ENCODE measurements around the gene RAP1GAP2.

Gene RAP1GAP2

DNA sequence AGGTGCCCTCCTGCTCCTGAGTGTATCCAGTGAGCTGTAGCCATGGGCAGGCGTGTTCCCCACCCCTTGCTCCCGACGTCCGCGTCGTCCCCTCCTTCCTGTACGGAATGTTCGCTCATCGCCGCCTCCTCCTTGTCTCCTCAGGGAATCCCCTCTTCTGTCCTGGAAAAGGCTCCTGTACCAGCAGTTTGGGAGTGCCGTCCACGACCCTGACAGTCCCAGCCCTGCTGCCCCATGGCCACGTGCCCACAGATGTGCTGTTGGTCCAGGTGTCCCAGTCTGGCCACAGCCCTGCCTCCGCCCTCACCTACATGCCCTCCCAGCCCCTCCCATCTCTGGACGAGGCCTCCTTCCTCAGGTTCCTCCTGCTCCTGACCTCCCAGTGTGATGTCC is 237.0 kb downstream of the RAP1GAP2 start (continued):
- no peak for TF ChIP-seq MYNN (tag by site-specific recombination; IDR thresholded peaks at IDR 0.05; ENCODE audit: borderline replicate concordance)

DNA sequence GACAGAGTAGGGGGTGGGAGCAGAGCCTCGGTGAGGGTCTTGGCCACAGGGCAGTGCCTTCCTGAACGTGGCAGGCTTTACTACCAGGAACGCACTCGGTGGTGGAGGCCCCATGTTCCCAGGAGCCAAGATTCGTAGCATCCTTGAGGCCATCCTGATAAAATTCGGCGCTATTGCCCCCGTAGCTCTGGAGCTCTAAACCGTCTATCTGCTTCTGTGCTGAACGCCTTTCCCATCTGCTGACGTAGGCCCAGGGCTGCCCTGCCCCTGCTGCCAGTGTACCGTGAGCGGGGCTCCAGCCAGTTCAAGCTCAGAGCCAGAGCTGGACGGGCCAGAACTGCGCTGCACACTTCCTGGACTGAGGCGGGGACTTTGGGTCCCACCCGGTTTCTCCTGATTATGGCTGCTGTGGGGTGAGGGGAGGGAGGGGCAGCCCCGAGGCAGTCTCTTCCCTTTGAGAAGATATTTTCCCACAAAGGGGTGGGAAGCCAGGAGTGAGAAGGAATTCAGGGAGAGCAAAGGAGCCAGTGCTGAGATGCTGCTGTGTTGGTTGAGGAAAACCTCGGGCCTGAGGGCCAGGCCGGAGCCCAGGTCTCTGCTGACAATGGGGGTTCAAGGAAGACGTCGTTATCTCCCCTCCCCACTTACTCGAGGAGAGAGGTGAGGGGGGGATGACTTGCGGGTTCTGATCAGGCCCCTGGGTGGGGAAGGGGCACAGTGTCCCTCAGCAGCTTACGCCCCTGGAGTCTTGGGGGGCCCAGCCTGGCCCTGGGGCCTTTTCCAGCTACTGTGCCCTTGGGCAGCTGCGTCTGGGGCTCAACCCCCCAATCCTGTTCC is 237.7 kb downstream of the RAP1GAP2 start:
- H3K4me1 ChIP-seq (ENCODE audit: control insufficient read depth, insufficient read depth, low read length), result no peaks in the 10 kb centered on the region
- ChIA-PET POLR2A (no interaction called here), CTCF (no interaction called here)
- TF ChIP-seq ZNF426 (tag by site-specific recombination; IDR thresholded peaks at IDR 0.05) (no peak), ZNF514 (tag by site-specific recombination; IDR thresholded peaks at IDR 0.05) (no peak), HOXC10 (CRISPR knock-in tag; IDR thresholded peaks at IDR 0.05) (no peak), HOXA7 (CRISPR knock-in tag; IDR thresholded peaks at IDR 0.05; ENCODE audit: borderline replicate concordance) (no peak), ZNF133 (tag by site-specific recombination; IDR thresholded peaks at IDR 0.05) (no peak), ZBTB17 (tag by site-specific recombination; IDR thresholded peaks at IDR 0.05) (no peak)
- no peaks in the 10 kb centered on the region for H3K9me3 ChIP-seq (ENCODE audit: control insufficient read depth, insufficient read depth, low read depth, low read length)
- H3K4me3 ChIP-seq (ENCODE audit: low read depth, low read length), result no peak overlapping the region
- H3K36me3 ChIP-seq (ENCODE audit: control insufficient read depth in 2 of 2, insufficient read depth in 1 of 2, low read length in 2 of 2), result peaks cover 0 to 17% of the 10 kb centered on the region in 2 experiments; a peak in 1 of 3 replicates
- H3K27ac ChIP-seq (ENCODE audit: extremely low read depth, low read depth, low read length), result no peak overlapping the region

DNA sequence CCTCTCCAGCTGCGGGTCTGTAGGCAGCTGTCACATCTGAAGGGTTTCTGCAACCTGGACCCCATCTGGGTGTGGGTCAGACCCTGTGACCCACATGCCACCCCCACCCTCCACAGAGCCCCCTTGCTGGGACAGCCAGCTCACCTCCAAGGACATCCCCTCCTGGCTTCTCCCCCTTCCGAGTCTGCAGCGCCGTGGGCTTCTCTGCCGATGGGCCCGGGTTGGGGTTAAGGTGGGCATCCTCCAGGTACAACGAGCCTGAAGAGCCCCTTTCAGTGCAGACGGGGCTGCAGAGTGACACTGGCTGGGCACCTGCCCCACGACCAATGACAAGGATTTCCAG is 238.3 kb downstream of the RAP1GAP2 start:
- Histone ChIP-seq H3K27ac (ENCODE audit: extremely low read depth, low read depth, low read length) (no peak overlapping the region), H3K4me3 (ENCODE audit: low read depth, low read length) (no peak overlapping the region), H3K9me3 (ENCODE audit: control insufficient read depth, insufficient read depth, low read depth, low read length) (no peaks in the 10 kb centered on the region), H3K36me3 (ENCODE audit: control insufficient read depth in 2 of 2, insufficient read depth in 1 of 2, low read length in 2 of 2) (peaks cover 0 to 11% of the 10 kb centered on the region in 2 experiments; a peak in 1 of 3 replicates), H3K4me1 (ENCODE audit: control insufficient read depth, insufficient read depth, low read length) (no peaks in the 10 kb centered on the region)
- ChIA-PET CTCF (interaction anchor here (1.3 kb wide), 1 partner anchor 9 kb away, joined by 12 read pairs; no protein-coding TSS in a partner anchor), POLR2A (no interaction called here)
- TF ChIP-seq, protein P1, sequence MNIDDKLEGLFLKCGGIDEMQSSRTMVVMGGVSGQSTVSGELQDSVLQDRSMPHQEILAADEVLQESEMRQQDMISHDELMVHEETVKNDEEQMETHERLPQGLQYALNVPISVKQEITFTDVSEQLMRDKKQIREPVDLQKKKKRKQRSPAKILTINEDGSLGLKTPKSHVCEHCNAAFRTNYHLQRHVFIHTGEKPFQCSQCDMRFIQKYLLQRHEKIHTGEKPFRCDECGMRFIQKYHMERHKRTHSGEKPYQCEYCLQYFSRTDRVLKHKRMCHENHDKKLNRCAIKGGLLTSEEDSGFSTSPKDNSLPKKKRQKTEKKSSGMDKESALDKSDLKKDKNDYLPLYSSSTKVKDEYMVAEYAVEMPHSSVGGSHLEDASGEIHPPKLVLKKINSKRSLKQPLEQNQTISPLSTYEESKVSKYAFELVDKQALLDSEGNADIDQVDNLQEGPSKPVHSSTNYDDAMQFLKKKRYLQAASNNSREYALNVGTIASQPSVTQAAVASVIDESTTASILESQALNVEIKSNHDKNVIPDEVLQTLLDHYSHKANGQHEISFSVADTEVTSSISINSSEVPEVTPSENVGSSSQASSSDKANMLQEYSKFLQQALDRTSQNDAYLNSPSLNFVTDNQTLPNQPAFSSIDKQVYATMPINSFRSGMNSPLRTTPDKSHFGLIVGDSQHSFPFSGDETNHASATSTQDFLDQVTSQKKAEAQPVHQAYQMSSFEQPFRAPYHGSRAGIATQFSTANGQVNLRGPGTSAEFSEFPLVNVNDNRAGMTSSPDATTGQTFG (tag by site-specific recombination; IDR thresholded peaks at IDR 0.05; ENCODE audit: borderline replicate concordance), result no peak
- TF ChIP-seq HOXC10 (CRISPR knock-in tag; IDR thresholded peaks at IDR 0.05), result no peak
- no peak for TF ChIP-seq TRIM28 (IDR thresholded peaks at IDR 0.05; ENCODE audit: borderline replicate concordance, low read length)
- TF ChIP-seq ZNF221 (tag by site-specific recombination; IDR thresholded peaks at IDR 0.05; ENCODE audit: borderline replicate concordance), result no peak
- no peak for TF ChIP-seq ZNF214 (tag by site-specific recombination; IDR thresholded peaks at IDR 0.05; ENCODE audit: borderline replicate concordance)
- no peak for TF ChIP-seq ZNF155 (tag by site-specific recombination; IDR thresholded peaks at IDR 0.05)
- TF ChIP-seq ZNF426 (tag by site-specific recombination; IDR thresholded peaks at IDR 0.05), result no peak
- no peak for TF ChIP-seq ZNF354C (tag by site-specific recombination; IDR thresholded peaks at IDR 0.05; ENCODE audit: borderline replicate concordance, low read depth)
- no peak for TF ChIP-seq ZNF121 (tag by site-specific recombination; IDR thresholded peaks at IDR 0.05)
- no peak for TF ChIP-seq MYNN (tag by site-specific recombination; IDR thresholded peaks at IDR 0.05; ENCODE audit: borderline replicate concordance)

DNA sequence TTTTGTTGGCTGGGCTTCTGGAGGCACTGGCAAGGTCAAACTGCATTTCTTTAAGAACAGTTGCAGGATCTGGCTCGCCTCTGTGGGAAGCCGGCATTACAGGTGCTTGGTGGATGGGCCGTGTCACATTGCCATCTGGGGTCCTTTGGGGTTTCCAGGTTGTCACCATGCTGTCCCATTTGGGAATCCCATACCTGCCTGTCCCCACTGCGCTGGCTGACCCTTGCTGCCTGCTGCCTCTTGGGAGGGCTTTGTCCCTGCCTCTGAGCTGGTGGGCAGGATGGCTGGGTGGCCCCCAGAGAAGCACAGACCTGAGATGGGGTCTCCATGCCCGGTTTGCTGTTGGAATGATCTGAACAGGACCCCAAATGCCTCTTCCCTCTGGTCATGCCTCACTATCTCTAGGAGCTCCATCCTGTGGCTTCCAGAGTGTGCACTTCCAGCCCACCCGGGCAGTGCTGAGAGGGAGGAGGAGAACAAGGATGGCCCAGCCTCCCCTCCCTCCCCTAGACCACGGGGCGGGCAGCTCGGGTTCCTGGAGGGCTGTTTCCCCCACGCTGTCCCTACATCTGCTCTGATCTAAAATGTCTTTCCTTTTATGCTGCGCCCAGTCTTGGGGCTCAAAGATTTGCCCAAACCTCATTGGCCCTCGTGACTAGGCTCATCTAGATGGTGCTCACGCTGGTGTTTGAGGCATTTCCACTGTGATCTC is 239.2 kb downstream of the RAP1GAP2 start:
- H3K9me3 ChIP-seq (ENCODE audit: control insufficient read depth, insufficient read depth, low read depth, low read length), result no peaks in the 10 kb centered on the region
- ChIA-PET POLR2A (interaction anchor here (0.5 kb wide), 2 partner anchors 43 to 184 kb away, joined by 3 read pairs; no protein-coding TSS in a partner anchor), CTCF (interaction anchor here (0.6 to 1.3 kb wide), 3 partner anchors 8 to 14 kb away, joined by 3 to 12 read pairs (median 3); no protein-coding TSS in a partner anchor)
- peaks cover 0 to 6% of the 10 kb centered on the region in 2 experiments; a peak in 1 of 3 replicates for H3K36me3 ChIP-seq (ENCODE audit: control insufficient read depth in 2 of 2, insufficient read depth in 1 of 2, low read length in 2 of 2)
- no peak overlapping the region for H3K27ac ChIP-seq (ENCODE audit: extremely low read depth, low read depth, low read length)
- H3K4me1 ChIP-seq (ENCODE audit: control insufficient read depth, insufficient read depth, low read length), result no peaks in the 10 kb centered on the region
- no peak overlapping the region for H3K4me3 ChIP-seq (ENCODE audit: low read depth, low read length)
- TF ChIP-seq GLIS1 (tag by site-specific recombination; IDR thresholded peaks at IDR 0.05) (no peak), ZNF311 (tag by site-specific recombination; IDR thresholded peaks at IDR 0.05; ENCODE audit: borderline replicate concordance) (no peak), OSR2 (tag by site-specific recombination; IDR thresholded peaks at IDR 0.05) (no peak), ZNF544 (tag by site-specific recombination; IDR thresholded peaks at IDR 0.05) (no peak), ZNF121 (tag by site-specific recombination; IDR thresholded peaks at IDR 0.05) (no peak), ZNF146 (tag by site-specific recombination; IDR thresholded peaks at IDR 0.05) (no peak)
- TF ChIP-seq, protein P2, sequence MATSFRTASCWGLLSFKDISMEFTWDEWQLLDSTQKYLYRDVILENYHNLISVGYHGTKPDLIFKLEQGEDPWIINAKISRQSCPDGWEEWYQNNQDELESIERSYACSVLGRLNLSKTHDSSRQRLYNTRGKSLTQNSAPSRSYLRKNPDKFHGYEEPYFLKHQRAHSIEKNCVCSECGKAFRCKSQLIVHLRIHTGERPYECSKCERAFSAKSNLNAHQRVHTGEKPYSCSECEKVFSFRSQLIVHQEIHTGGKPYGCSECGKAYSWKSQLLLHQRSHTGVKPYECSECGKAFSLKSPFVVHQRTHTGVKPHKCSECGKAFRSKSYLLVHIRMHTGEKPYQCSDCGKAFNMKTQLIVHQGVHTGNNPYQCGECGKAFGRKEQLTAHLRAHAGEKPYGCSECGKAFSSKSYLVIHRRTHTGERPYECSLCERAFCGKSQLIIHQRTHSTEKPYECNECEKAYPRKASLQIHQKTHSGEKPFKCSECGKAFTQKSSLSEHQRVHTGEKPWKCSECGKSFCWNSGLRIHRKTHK (tag by site-specific recombination; IDR thresholded peaks at IDR 0.05), result no peak
- TF ChIP-seq, protein P3, sequence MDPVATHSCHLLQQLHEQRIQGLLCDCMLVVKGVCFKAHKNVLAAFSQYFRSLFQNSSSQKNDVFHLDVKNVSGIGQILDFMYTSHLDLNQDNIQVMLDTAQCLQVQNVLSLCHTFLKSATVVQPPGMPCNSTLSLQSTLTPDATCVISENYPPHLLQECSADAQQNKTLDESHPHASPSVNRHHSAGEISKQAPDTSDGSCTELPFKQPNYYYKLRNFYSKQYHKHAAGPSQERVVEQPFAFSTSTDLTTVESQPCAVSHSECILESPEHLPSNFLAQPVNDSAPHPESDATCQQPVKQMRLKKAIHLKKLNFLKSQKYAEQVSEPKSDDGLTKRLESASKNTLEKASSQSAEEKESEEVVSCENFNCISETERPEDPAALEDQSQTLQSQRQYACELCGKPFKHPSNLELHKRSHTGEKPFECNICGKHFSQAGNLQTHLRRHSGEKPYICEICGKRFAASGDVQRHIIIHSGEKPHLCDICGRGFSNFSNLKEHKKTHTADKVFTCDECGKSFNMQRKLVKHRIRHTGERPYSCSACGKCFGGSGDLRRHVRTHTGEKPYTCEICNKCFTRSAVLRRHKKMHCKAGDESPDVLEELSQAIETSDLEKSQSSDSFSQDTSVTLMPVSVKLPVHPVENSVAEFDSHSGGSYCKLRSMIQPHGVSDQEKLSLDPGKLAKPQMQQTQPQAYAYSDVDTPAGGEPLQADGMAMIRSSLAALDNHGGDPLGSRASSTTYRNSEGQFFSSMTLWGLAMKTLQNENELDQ (tag by site-specific recombination; IDR thresholded peaks at IDR 0.05; ENCODE audit: low read depth), result no peak
